ENCODE results near the gene GSTM2.

GSTM2 gene

DNA sequence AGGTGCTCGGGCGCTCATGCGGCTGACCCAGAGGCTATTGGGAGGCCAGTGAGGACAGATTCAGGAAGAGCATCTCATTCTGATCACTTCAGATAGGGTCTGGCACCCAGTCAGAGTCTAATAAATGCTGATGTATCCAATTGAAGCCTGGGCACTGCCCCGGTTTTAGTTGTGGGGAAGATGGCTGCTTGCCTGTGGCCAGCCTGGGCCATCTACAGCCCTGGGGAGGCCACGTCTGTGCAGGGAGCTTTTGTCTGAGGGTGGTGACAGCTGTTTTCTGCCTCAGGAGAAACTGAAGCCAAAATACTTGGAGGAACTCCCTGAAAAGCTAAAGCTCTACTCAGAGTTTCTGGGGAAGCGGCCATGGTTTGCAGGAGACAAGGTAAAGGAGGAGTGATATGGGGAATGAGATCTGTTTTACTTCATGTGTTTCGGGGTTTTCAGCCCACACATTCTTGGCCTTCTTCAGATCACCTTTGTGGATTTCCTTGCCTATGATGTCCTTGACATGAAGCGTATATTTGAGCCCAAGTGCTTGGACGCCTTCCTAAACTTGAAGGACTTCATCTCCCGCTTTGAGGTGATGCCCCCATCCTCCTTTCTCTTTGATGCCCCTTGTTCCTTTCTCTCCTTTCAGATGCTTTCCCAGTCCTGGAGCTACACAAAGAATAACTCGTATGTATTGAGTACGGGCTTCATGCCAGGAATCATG is 47.0 kb downstream of the GSTM2 start:
- no peak for DNase-seq (ENCODE audit: low read depth in 2 of 2)

DNA sequence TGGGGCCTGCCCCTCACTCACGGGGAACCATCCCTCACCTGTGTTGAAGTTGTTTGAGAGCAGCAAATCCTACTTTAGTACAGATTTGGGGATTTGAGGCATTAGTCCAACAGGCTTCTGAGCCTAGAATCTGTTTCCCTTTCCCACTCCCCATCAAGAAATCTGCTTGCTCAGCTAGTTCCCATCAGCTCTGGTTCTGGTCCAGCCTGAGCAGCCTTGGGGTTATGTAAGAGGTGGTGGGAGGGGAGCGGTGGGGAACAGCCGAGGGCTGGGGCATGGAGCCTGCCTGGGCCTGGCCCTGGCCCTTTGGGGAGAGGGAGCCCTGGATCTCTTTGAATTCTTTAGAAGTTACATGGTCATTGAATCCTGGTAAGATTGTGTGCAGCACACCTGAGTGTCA is 48.3 kb downstream of the GSTM2 start:
- no peak for DNase-seq (ENCODE audit: low read depth in 2 of 2)

DNA sequence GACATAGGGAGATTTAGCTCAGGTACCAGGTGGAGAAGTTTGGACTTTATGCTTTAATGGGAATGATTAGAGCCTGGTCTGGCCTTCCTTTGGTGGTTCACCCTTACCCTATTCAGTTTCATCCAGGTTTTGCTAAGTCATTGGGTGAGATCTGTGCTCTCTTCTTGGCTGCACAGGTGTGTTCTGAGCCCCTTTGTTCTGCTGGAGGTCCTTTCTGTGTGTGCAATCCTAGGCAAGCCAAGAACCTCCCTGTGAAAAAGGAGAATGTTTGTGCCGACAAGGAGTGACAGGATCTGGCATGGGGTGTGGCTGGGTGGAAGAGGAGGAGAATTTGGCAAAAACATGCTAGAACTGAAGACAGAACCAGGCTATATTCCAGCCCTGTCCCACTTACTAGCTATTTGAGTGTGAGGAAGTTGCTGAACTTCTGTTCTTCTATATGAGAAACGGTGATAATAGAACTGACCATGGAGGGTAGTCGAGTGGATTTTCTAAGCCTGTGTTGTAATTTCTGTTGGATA is 48.8 kb downstream of the GSTM2 start:
- no peak for DNase-seq (ENCODE audit: low read depth in 2 of 2)

DNA sequence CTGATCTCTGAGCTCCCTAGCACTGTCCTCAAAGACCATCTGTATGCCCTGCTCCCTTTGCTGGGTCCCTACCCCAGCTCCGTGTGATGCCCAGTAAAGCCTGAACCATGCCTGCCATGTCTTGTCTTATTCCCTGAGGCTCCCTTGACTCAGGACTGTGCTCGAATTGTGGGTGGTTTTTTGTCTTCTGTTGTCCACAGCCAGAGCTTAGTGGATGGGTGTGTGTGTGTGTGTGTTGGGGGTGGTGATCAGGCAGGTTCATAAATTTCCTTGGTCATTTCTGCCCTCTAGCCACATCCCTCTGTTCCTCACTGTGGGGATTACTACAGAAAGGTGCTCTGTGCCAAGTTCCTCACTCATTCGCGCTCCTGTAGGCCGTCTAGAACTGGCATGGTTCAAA is 49.9 kb downstream of the GSTM2 start:
- DNase-seq (ENCODE audit: low read depth in 2 of 2) = no peak

DNA sequence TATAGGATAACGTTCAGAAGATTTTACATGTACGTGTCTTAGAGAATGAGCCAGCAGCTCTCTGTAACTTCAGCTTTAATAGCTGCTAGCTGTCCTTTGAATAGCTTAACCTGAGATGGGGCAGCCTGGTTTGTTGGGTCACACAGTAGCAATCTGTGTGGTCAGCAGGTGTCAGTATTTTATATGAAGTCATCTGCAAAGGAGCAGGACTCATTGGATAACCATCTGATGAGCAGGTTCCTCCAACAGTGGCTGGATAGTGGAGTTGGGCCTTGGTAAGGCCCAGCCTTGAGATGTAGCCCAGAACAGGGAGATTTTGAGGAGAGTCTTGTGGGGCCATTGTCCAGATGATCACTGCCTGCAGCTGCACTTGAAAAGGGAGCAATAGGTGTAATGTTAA is 50.6 kb downstream of the GSTM2 start:
- no peak for DNase-seq (ENCODE audit: low read depth in 2 of 2)

DNA sequence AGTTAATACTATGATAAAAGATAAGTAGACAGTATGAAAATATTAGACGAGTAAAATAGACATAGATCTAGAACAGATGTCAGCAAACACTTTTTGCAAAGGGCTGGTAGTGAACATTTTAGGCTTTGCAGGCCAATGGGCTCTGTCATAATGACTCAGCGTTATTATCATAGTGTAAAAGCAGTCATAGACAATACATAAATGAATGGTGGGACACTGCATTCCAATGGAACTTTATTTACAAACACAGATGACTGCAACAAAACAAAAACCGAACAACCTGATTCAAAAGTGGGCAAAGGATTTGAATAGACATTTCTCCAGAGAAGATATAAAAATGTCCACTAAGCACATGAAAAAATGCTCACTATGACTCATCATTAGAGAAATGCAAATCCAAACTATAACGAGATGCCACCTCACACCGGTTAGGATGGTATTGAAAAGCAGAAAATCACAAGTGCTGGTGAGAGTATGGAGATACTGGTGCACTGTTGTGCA is 51.5 kb downstream of the GSTM2 start:
- no peak for DNase-seq (ENCODE audit: low read depth in 2 of 2)

DNA sequence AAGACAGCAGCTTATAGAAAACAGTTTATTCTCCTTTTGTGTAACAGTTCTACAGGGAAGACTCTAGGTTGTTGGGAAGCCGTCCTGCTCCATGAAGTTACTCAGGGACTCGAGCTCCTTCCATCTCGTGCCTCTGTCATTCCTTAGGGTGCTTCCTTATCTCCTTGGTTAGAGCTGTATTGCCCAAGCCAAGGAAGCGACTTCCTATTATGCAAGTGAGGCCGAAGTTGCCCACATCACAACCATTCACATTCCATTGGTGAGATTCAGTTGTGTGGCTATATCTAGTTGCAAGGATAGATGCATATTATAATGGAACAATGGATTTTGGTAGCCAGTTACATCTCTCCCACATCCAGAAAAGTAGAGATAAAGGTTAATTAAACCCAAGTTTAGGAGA is 53.2 kb downstream of the GSTM2 start:
- DNase-seq (ENCODE audit: low read depth in 2 of 2) = no peak

DNA sequence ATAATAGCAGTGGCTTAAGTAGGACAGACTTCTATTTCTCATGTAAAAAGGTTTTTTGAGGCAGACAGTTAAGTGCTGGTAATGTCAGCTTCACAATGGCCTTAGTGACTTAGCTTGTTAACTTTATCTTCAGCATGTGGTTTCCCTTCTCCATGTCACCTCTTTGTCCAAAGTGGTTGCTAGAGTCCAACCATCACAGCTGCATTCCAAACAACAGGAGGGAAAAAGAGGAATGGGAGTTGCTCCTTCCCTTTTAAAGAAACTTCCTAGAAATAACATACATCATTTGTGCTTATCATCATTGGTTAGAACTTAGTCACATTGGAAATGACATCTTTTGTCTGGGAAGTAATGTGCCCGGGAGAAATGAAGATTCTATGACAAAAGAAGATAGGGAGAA is 54.1 kb downstream of the GSTM2 start:
- no peak for DNase-seq (ENCODE audit: low read depth in 2 of 2)

DNA sequence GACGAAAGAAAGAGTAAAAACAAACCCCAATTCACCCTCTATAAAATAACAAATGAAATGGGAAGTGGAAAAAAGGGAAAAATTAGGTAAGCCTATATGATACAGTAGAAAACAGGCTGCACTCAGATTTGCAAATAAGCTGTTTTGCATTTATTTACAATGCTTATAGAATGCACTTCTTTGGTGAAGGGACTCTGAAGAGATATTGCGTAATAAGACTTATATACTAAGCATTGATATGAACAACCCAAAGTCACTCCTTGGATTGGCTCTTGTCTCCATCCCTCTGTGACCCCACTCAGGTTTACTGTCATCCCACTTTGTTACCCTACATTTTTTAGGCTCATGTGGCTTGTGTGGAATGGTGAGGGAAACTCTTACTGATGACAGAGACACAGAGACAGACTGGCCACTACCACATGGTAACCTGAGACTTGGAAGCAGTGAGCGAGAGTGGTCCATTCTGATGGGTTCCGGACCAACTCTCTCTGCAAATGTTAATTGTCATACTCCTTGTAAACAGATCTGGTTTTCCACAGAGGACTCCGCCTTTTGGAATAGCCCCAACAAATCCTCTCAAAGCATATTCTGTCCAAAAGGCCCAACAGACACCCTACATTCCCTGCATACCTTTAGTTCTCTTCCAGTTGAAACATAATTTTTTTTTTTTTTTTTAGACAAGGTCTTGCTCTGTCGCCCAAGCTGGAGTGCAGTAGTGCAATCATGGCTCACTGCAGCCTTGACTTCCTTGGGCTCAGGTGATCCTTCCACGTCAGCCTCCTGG is 55.2 kb downstream of the GSTM2 start:
- no peak for DNase-seq (ENCODE audit: low read depth in 2 of 2)

Measured in stimulated activated CD8-positive, alpha-beta memory T cell treated with anti-CD3 and anti-CD28 coated beads, Interleukin-2, amount 100 ng/mL, for 1 hour (primary cell).